Lower leg skin (tissue), 3 donors: Measurements from ENCODE around the gene PAN3.

Experiments used
- POLR2A ChIP-seq, 2 donors: fragments of 450-650 bp; IDR thresholded peaks; one replicate each; pipeline ENCODE4 v1.6.1; 2016 to 2017; ENCODE audit warnings: antibody characterized with exemption in 2 of 2, mild to moderate bottlenecking in 1 of 2, moderate library complexity in 1 of 2
- TF ChIP-seq, protein P1 (sequence below), 3 donors: fragments of 450-650 bp; IDR thresholded peaks; one replicate each; pipeline ENCODE4 v1.5.1; 2016; ENCODE audit warnings: antibody characterized with exemption in 3 of 3, mild to moderate bottlenecking in 3 of 3, moderate library complexity in 2 of 3

DNA sequence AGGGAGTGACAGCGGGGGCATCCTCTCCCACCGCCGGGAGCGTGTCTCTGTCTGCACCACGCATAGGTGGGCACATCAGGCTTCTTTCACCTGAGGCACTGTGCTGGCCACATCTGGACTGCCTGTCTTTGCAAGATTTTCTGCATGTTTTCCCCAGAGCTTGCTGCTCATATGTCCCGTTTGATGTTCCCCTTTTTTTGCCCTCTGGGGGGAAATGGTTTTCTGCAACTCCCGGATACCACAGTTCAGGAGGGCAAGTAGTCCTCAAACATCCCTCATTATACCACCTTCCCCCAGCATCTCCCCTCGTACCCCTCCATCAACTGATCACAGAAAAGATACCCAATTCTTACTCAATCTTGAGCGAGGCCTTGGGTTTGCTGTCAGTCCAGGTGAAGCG lies 168.0 kb downstream of the PAN3 start:
- TF ChIP-seq POLR2A (IDR thresholded peaks at IDR 0.05): no peak
- TF ChIP-seq, protein P1, sequence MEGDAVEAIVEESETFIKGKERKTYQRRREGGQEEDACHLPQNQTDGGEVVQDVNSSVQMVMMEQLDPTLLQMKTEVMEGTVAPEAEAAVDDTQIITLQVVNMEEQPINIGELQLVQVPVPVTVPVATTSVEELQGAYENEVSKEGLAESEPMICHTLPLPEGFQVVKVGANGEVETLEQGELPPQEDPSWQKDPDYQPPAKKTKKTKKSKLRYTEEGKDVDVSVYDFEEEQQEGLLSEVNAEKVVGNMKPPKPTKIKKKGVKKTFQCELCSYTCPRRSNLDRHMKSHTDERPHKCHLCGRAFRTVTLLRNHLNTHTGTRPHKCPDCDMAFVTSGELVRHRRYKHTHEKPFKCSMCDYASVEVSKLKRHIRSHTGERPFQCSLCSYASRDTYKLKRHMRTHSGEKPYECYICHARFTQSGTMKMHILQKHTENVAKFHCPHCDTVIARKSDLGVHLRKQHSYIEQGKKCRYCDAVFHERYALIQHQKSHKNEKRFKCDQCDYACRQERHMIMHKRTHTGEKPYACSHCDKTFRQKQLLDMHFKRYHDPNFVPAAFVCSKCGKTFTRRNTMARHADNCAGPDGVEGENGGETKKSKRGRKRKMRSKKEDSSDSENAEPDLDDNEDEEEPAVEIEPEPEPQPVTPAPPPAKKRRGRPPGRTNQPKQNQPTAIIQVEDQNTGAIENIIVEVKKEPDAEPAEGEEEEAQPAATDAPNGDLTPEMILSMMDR (IDR thresholded peaks at IDR 0.05): no peak
